GM21786 (cell line): ENCODE data around the gene CNOT2.

Source experiments
- ATAC-seq: cut with Tn5 transposase; IDR thresholded peaks from one replicate; pipeline ENCODE4 v1.9.1; 2021; ENCODE audit not compliant: unreplicated experiment

CNOT2 gene

DNA sequence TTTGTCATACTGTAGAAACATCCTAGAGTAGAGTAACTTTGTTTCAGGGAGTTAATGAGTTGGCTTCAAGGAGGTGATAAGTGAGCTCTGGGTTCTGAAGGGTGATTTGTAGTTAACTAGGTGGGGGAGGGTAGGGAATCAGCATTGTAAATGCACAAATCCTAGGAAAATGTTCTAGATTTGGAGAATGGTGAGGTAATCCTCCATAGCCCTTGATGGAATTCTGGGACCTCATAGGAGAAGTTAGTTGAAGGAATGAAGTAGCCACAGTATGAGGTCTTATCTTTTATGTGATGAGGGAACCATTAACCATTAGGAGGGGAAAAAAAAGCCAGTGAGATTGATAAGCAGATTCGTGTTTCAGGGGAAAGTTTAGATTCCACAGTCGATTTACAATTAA, 8.0 kb downstream of the CNOT2 start:
- no peak for ATAC-seq

DNA sequence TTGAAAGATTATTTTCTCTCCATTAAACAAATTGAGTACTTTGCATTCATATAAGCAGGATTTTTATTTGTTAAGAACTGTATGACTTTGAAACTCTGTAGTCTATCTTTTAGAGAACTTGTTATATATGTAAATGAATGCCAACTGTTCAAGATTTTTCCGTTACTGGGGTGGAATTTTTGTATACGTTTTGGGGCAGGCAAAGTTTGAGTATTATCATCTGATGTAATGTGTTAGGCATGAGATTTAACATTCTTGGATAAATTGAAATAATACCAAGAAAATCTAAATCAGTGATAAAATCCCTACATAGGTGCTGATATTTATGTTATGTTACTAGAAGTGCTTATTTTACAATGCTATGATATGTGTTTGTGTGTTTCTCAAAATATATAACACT, 8.4 kb downstream of the CNOT2 start:
- no peak for ATAC-seq

GRCh38 chr12:70252832-70253231, 9.6 kb downstream of the CNOT2 start:
- no peak for ATAC-seq

GRCh38 chr12:70254225-70254624, 11.0 kb downstream of the CNOT2 start:
- no peak for ATAC-seq

GRCh38 chr12:70254846-70255245, 11.6 kb downstream of the CNOT2 start:
- no peak for ATAC-seq

GRCh38 chr12:70255311-70255710, 12.1 kb downstream of the CNOT2 start:
- ATAC-seq: no peak

- no peak for ATAC-seq
Measured at GRCh38 chr12:70258605-70259403, 15.6 kb downstream of the CNOT2 start.

GRCh38 chr12:70260646-70261045, 17.4 kb downstream of the CNOT2 start:
- ATAC-seq: no peak

DNA sequence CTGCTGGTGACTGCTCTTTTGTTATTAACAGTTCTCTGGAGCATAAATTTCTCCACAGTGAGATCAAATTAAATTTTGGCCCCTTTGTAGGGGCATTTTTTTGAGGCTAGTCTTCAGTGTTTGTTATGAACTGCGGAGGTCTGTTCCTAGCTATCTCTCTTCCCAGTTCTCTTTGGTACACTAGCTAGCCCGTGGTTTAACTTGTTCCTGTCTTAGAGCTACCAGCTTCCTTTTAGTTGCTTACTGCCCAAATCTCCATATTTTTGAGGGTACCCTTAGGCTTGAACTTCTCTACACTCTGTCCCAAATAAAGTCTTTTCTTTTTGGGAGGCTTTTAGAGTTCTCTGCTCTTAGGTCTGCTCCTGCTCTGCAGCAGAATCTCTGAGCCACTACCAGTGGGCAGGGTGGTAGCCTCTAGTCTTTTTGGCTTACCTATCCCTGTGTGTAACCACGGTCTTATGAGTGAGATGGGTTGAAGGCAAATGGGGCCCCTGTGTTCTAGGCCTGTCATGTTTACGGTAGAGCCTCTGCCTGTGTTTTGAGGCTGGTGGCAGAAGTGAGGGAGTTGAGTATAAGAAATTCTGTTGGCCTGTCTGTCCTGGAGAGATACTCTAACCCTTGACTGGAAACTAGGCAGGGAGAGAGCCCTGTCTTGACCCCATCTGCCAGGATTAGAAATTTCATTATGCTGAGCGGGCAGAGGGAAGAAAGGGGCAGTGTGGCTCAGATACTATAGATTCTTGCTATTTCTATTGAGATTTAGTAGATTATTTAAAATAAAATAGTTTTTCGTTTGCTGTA, 21.0 kb downstream of the CNOT2 start:
- no peak for ATAC-seq

- no peak for ATAC-seq
Measured at GRCh38 chr12:70265132-70265531, 21.9 kb downstream of the CNOT2 start.

DNA sequence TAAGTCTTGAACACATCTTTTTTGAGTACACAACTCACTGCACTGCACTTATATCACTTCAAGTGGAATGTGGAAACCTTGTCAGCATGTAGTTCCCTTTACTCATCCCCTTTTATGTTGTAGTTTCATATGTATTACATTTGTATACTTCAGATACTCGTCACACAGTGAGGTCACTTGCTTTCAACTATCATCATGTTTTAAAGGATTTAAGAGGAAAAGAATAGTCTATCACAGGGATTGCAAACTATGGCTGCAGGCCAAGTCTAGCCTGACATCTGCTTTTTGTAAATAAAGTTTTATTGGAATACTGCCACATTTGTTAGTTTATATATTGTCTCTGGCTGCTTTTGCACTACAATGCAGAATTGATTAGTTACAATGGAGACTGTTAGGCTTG, 24.3 kb downstream of the CNOT2 start:
- no peak for ATAC-seq

DNA sequence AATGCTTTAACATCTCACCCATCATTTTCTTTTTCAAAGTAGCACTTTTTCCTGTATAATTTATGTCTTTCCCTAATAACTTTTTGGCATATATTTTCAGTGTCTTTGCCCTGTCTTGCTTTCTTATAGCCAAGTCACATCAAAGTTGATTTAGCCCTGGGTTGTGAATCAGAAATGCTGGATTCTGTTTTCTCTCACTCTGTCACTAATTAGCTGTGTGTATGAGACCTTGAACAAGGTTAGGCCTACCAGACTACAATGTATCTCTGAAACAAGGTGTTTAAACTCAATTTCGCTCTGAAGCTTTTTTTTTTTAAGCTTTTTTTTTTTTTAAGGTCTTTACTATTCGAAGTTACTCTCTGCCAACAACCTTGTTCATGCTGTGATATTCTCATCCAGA, 25.7 kb downstream of the CNOT2 start:
- ATAC-seq: no peak

DNA sequence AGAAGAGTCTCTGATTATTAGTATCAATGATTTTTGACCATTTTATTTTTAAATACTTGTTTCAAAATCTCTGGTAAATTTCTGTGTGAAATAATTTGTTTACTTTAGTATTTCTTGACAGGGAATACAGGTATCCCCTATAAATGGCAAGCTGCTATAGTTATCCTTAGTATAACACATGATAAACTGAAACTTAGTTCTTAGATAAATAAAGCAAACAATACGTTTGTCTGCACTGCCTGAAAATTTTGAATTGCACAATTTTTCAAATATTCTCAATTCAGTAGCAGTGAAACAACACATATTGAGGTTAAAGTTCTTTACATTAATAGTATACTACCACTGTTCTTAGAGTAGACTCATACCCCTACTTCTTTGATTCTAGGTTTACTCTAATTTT, 26.9 kb downstream of the CNOT2 start:
- ATAC-seq: no peak

- no peak for ATAC-seq
Measured at GRCh38 chr12:70271025-70271424, 27.8 kb downstream of the CNOT2 start.

DNA sequence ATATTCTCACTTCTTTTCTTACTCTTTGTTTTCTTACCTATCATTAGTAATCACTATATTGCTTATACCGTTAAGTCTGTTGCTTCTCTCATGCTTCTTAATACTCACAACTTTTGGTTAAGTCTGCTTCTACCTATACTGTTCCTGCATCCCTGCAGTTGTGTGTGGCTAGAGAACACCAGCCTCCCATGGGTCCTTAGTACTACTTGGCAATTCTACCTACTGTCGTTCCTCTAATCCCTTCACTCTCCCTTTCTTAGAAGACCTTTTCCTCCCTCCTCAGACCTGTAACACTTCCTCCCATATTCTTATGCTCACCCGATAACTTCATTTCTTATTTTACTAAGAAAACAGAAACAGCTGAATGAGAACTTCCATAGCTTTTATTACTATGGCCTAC, 29.3 kb downstream of the CNOT2 start:
- no peak for ATAC-seq

DNA sequence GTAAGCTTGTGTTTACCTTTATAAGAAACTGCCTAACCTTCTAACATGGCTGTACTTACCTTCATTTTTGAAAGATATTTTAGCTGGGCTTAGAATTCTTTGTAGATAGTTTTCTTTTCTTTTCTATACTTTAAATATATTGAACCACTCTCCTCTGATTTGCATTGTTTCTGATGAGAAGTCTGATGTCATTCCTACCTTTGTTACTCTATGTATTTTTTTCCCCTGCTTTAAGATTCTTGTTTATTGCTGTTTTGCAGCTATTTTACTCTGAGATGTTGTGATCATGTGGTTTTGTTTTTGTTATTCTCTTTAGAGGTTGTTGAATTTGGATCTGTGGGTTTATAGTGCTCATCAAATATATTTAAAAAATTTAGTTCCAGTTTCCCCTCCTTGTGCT, 31.8 kb downstream of the CNOT2 start:
- ATAC-seq: no peak

- no peak for ATAC-seq
Measured at GRCh38 chr12:70277973-70278372, 34.7 kb downstream of the CNOT2 start.

DNA sequence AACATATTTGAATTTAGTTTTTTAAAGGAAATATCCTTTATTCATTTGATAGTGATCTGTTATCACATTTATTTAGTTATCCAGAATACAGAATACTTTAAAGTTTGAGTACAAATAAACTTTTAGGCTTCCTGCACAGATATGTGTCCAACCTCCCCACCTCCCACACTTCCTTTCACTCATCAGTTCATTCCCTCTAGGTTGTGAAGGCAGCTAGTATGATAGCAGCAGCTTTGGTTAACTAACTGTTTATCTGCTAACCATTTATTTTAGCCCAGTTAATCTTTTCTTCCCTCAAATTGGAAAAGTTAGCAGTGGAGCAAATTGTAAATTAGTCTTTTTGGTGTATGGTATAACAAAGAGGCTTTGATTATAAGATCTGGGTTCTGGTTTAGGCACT, 35.7 kb downstream of the CNOT2 start:
- no peak for ATAC-seq

GRCh38 chr12:70283232-70283631, 40.0 kb downstream of the CNOT2 start:
- no peak for ATAC-seq

DNA sequence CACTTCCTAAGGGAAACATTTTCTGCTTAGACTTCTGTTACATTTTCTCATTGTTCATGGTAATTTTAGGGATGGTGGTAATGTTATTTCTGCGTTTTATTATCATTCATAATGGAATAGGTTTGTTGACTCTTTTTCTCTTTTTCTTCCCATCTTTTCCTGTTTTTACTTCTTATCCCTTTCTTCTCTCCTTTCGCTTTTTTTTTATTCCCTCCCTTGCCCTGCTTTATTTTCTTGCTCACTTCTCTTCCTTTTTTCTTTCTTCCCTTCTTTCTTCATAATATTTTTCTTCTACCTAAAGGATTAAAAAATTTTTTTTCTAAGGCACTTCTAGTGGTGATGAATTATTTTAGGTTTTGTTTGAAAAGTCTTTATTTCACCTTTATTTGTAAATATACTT, 45.6 kb downstream of the CNOT2 start:
- no peak for ATAC-seq

DNA sequence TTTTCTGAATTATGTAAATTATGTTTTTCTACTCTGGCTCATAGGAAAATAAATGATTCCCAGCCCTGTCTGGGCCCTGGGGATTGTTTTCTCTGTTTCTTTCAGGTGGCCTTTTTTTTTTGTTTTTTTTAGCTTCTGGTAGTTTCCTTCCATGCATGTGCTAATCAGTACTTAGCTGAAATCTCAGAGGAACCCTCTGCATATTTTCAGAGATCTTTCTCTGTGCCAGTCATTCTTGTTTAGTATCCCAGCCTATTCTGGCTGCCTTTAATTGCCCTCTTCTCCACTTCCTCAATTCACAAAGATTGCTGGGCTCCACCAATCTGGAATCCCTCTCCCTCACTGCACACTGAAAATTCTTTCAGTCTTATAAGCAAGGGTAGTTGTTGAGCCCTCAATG, 46.9 kb downstream of the CNOT2 start:
- no peak for ATAC-seq

DNA sequence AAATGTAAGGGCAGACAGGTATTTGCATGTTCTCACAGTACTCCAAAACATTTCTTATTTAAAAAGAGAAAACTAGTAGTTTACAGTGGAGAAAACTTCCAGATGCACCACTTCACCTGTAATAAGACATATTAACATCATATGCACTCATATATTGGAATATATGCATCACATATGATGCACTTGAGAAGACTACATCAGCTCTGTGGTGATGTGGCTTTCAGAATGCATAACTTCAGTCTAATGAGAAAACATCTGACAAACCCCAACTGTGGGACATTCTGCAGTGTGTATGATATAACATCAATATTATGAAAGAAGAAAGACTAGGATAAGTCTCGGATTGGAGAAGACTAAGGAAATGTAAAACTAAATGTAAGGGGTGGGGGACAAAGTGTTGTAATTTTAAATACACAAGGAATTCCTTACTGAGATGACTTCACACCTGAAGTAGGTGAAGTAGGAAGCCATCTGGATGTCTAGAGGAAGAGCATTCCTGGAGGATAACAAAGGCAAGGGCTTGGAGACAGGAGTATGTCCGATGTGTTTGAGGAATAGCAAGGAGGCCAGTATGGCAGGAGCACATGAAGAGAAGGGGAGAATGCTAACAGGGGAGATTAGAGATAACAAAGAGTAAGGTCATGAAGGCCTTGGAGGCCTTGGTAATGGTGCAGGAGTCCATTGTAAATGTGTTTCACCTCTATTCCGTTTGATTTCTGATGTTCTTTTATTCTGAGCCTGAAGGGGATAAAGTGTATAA, 49.0 kb downstream of the CNOT2 start:
- no peak for ATAC-seq
